HEK293 (cell line): ENCODE data around the gene SERHL2.

Experiments
- ATF2 ChIP-seq: fragments of 450-650 bp; formaldehyde crosslinking; IDR thresholded peaks from 2 replicates; pipeline ENCODE4 v1.5.1; 2016; ENCODE audit warnings: missing biosample characterization, missing genetic modification characterization, low read depth
- BCL11B ChIP-seq: fragments of 450-650 bp; formaldehyde crosslinking; IDR thresholded peaks from 2 replicates; pipeline ENCODE4 v1.5.1; 2016; ENCODE audit warnings: low read depth, missing biosample characterization, missing genetic modification characterization
- CTCF ChIP-seq: fragments of 450-650 bp; formaldehyde crosslinking; IDR thresholded peaks from 2 replicates; pipeline ENCODE4 v1.5.1; 2016; ENCODE audit warnings: missing biosample characterization, missing genetic modification characterization
- GLIS2 ChIP-seq: fragments of 450-650 bp; formaldehyde crosslinking; IDR thresholded peaks from 2 replicates; pipeline ENCODE4 v1.5.1; 2016; ENCODE audit warnings: missing biosample characterization, missing genetic modification characterization
- KLF16 ChIP-seq: fragments of 450-650 bp; formaldehyde crosslinking; IDR thresholded peaks from 2 replicates; pipeline ENCODE4 v1.5.1; 2017; ENCODE audit warnings: missing biosample characterization, missing genetic modification characterization
- REST ChIP-seq: fragments of 450-650 bp; formaldehyde crosslinking; IDR thresholded peaks from 2 replicates; pipeline ENCODE4 v1.5.1; 2016; ENCODE audit warnings: missing biosample characterization, missing genetic modification characterization
- SALL2 ChIP-seq: fragments of 450-650 bp; formaldehyde crosslinking; IDR thresholded peaks from 2 replicates; pipeline ENCODE4 v1.5.0; 2017; ENCODE audit warnings: missing biosample characterization, mild to moderate bottlenecking, missing genetic modification characterization, borderline replicate concordance
- SCRT1 ChIP-seq: fragments of 450-650 bp; formaldehyde crosslinking; IDR thresholded peaks from 2 replicates; pipeline ENCODE4 v1.5.1; 2016; ENCODE audit warnings: missing biosample characterization, missing genetic modification characterization, borderline replicate concordance
- TCF7L2 ChIP-seq: IDR thresholded peaks from 2 replicates; pipeline ENCODE4 v1.6.1; 2011; ENCODE audit warnings: low read depth, mild to moderate bottlenecking, inconsistent platforms, low read length, moderate library complexity, borderline replicate concordance
- ZNF202 ChIP-seq: fragments of 450-650 bp; formaldehyde crosslinking; IDR thresholded peaks from 2 replicates; pipeline ENCODE4 v1.5.1; 2016; ENCODE audit warnings: missing biosample characterization, missing genetic modification characterization, borderline replicate concordance
- ZNF23 ChIP-seq: fragments of 450-650 bp; formaldehyde crosslinking; IDR thresholded peaks from 2 replicates; pipeline ENCODE4 v1.5.1; 2016; ENCODE audit warnings: missing biosample characterization, missing genetic modification characterization, borderline replicate concordance
- ZNF48 ChIP-seq: fragments of 450-650 bp; formaldehyde crosslinking; IDR thresholded peaks from 2 replicates; pipeline ENCODE4 v1.5.1; 2016; ENCODE audit warnings: missing biosample characterization, missing genetic modification characterization
- ZNF707 ChIP-seq: fragments of 450-650 bp; formaldehyde crosslinking; IDR thresholded peaks from 2 replicates; pipeline ENCODE4 v1.5.1; 2016; ENCODE audit warnings: missing biosample characterization, missing genetic modification characterization
- ZNF76 ChIP-seq: fragments of 450-650 bp; formaldehyde crosslinking; IDR thresholded peaks from 2 replicates; pipeline ENCODE4; 2016; ENCODE audit warnings: low read depth, missing biosample characterization, missing genetic modification characterization, borderline replicate concordance

DNA sequence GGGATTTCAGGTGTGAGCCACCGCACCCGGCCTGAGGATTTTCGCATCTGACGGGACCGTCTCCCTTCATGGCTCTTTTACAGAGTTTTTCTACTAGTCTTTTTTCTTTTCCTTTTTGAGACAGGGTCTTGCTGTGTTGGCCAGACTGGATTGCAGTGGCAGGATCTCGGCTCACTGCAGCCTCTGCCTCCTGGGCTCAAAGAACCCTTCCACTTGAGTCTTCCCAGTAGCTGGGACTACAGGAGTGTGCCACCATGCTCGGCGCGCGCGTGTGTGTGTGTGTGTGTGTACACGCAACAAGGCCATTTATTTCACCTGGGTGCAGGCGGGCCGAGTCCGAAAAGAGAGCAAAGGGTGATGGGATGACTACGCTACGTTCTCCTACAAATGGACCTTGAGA, 10.9 kb downstream of the SERHL2 start:
- TF ChIP-seq ZNF23 (tag by site-specific recombination) (no peak), TCF7L2 (no peak), CTCF (tag by site-specific recombination) (no peak), GLIS2 (no peak), ZNF707 (no peak), SALL2 (tag by site-specific recombination) (no peak), ZNF76 (tag by site-specific recombination) (no peak), REST (tag by site-specific recombination) (no peak), ATF2 (tag by site-specific recombination) (no peak), SCRT1 (tag by site-specific recombination) (no peak), ZNF202 (tag by site-specific recombination) (no peak), ZNF48 (tag by site-specific recombination) (no peak), BCL11B (no peak), KLF16 (tag by site-specific recombination) (no peak)
